ENCODE measurements around the gene C19orf67.
"Not testable (repeated sequence)": the region's sequence is repeated elsewhere in the genome, so short reads cannot be mapped to it uniquely, and the experiment has no call there.

Gene C19orf67

DNA sequence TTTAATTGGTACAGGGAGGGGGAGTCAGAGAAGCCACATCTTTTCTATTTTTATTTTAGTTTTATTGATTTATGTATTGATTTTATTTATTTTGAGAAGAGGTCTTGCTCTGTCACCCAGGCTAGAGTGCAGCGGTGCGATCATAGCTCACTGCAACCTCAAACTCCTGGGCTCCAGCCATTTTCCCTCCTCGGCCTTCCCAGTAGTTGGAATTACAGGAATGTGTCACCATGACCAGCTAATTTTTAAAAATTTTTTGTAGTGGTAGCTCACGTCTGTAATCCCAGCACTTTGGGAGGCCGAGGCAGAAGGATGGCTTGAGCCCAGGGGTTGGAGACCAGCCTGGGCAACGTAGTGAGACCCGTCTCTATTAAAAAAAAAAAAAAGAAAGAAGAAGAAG is 49.9 kb downstream of the C19orf67 start:
- no peak overlapping the region for H3K4me3 ChIP-seq (ENCODE audit: low read depth, low read length)
- TF ChIP-seq, protein P1, sequence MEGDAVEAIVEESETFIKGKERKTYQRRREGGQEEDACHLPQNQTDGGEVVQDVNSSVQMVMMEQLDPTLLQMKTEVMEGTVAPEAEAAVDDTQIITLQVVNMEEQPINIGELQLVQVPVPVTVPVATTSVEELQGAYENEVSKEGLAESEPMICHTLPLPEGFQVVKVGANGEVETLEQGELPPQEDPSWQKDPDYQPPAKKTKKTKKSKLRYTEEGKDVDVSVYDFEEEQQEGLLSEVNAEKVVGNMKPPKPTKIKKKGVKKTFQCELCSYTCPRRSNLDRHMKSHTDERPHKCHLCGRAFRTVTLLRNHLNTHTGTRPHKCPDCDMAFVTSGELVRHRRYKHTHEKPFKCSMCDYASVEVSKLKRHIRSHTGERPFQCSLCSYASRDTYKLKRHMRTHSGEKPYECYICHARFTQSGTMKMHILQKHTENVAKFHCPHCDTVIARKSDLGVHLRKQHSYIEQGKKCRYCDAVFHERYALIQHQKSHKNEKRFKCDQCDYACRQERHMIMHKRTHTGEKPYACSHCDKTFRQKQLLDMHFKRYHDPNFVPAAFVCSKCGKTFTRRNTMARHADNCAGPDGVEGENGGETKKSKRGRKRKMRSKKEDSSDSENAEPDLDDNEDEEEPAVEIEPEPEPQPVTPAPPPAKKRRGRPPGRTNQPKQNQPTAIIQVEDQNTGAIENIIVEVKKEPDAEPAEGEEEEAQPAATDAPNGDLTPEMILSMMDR (conservative IDR thresholded peaks at IDR 0.05; ENCODE audit: low read depth, low read length), result no peak
- no peak for DNase-seq (ENCODE audit: low read depth)

- not testable (repeated sequence) for H3K4me3 ChIP-seq (ENCODE audit: low read depth, low read length); DNase-seq (ENCODE audit: low read depth)
- TF ChIP-seq, protein P1 (conservative IDR thresholded peaks at IDR 0.05; ENCODE audit: low read depth, low read length), result peak; percentile 10
Measured at GRCh38 chr19:14035159-14035558, 50.4 kb downstream of the C19orf67 start.

DNA sequence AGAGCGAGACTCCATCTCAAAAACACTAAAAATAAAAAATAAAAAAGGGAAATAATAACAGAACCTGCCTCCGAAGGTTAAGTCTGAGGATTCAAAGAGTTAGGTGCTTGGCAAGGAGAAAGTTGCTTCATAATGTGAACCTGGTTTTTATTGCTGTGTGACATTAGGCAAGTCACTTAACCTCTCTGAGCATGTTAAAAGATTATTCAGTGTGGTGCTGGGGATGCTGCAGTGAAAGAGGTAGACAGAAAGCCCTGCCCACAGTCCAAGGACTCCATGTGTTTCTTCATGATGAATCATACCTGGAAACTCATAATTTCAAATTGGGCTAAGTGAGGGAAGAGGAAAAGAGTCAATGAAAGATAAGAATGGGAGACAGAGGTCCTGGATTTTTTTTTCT is 51.6 kb downstream of the C19orf67 start:
- TF ChIP-seq, protein P1 (conservative IDR thresholded peaks at IDR 0.05; ENCODE audit: low read depth, low read length), result no peak
- H3K4me3 ChIP-seq (ENCODE audit: low read depth, low read length), result no peak overlapping the region
- no peak for DNase-seq (ENCODE audit: low read depth)

DNA sequence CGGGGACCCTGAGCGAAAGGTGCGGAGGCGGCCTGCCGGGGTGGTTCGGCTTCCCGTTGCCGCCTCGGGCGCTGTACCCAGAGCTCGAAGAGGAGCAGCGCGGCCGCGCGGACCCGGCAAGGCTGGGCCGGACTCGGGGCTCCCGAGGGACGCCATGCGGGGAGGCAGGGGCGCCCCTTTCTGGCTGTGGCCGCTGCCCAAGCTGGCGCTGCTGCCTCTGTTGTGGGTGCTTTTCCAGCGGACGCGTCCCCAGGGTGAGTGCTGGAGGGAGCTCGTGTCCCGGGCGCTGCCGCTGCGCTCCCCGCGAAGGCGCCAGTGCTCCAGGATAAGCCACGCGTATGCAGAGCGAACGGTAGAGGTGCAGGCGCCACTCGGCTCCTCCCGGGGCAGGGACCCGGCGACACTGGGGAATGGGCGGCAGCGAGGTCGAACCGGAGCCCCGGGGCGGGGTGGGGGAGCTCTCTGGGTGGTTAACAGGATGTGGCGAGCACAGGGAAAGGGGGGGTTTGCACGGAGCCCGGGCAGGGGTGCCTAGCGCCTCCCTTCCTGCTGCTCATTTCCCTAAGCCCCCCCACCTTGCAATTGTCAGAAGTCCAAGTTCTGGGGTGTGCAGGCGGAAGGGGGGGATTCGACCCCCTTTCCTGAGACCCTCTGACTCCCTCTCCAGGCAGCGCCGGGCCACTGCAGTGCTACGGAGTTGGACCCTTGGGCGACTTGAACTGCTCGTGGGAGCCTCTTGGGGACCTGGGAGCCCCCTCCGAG is 53.7 kb downstream of the C19orf67 start, which contains the start of gene IL27RA:
Gene IL27RA, plus strand, starts transcription at position 44 of the 762 bp plus-strand sequence. Its CDS starts 111 bp downstream, at position 155.
- H3K4me3 ChIP-seq (ENCODE audit: low read depth, low read length), result peak within 1 kb of the TSS; percentile 62
- peak; percentile 32 for DNase-seq (ENCODE audit: low read depth)
- TF ChIP-seq, protein P1 (conservative IDR thresholded peaks at IDR 0.05; ENCODE audit: low read depth, low read length), result peak; percentile 78

All from choroid plexus epithelial cell (primary cell).